Sigmoid colon (tissue), 7 donors: ENCODE data around the gene RAPGEF2. TPM values are rescaled to one million over a fixed set of nuclear protein-coding genes. Genes with fewer than 3 reads are reported as not detected.

ENCODE experiments used
- DNase-seq: peaks from one replicate; pipeline ENCODE4 v3.0.0-alpha.2; 2019
- H3K27ac ChIP-seq, 4 donors: fragments of 200-600 bp; sonication (generic); one replicate each; pipeline ENCODE4 v1.5.1; 2016 to 2019; ENCODE audit warnings: mild to moderate bottlenecking in 1 of 4
- H3K27me3 ChIP-seq, 3 donors: fragments of 200-600 bp; sonication (generic); one replicate each; pipeline ENCODE4 v1.5.1; 2019; ENCODE audit warnings: mild to moderate bottlenecking in 1 of 3
- H3K36me3 ChIP-seq, 4 donors: fragments of 200-600 bp; sonication (generic); one replicate each; pipeline ENCODE4 v1.5.1; 2016 to 2019
- H3K4me1 ChIP-seq, 4 donors: fragments of 200-600 bp; sonication (generic); one replicate each; pipeline ENCODE4 v1.5.1; 2017 to 2019
- H3K4me3 ChIP-seq, 4 donors: fragments of 200-600 bp; sonication (generic); one replicate each; pipeline ENCODE4 v1.5.1; 2017 to 2019; ENCODE audit warnings: mild to moderate bottlenecking in 2 of 4, moderate library complexity in 1 of 4
- H3K9me3 ChIP-seq, 4 donors: fragments of 200-600 bp in 3 of 4; sonication (generic) in 3 of 4; one replicate each; pipeline versions ENCODE4 v1.5.1 to v1.6.1; 2013 to 2019
- EP300 ChIP-seq, 4 donors: sonication (generic); formaldehyde crosslinking; IDR thresholded peaks; one replicate each; pipeline ENCODE4 v1.6.1; 2017; ENCODE audit warnings: antibody characterized with exemption in 4 of 4
- POLR2A ChIP-seq, 2 donors: fragments of 450-650 bp; IDR thresholded peaks; one replicate each; pipeline ENCODE4 v1.6.1; 2016; ENCODE audit warnings: antibody characterized with exemption in 2 of 2, mild to moderate bottlenecking in 2 of 2, moderate library complexity in 2 of 2
- POLR2AphosphoS5 ChIP-seq, 4 donors: sonication (generic); formaldehyde crosslinking; IDR thresholded peaks; one replicate each; pipeline ENCODE4 v1.6.1; 2017; ENCODE audit warnings: antibody characterized with exemption in 4 of 4
- WGBS, 2 donors: extraction: QIAGEN DNeasy Blood & Tissue Kit; methylation state at CpG; one replicate each; pipeline ENCODE4 v1.1.7; 2013; 5-methylcytosine and 5-hydroxymethylcytosine counted together
- intact Hi-C: fragments of 100-400 bp; cut with DNase I; formaldehyde crosslinking; loops from one replicate; pipeline ENCODE4 v1.15.1; 2023
- polyA plus RNA-seq, 3 donors: library from polyadenylated mRNA; stranded (reverse); fragments of 200-250 nt; gene quantifications; one replicate each; pipeline ENCODE4 v1.2.3, GENCODE V29; 2013
- total RNA-seq, 4 donors: library from RNA; depleted of rRNA; stranded (reverse); fragments of >200 nt; gene quantifications; one replicate each; pipeline ENCODE4 v1.1.0, GENCODE V29; 2016
- TF ChIP-seq, protein P1 (sequence below), 4 experiments: fragments of 450-650 bp in 3 of 4; fragments of 200-600 bp in 1 of 4; IDR thresholded peaks; one replicate each; pipeline ENCODE4 v1.5.1; 2016 to 2019; ENCODE audit warnings: antibody characterized with exemption in 4 of 4, mild to moderate bottlenecking in 3 of 4, moderate library complexity in 2 of 4
- donor health status: healthy with polysubstance abuse.
- donor health status: Bipolar disorder and iron deficiency.
- donor health status: healthy.

RAPGEF2 gene
- total and polyA plus RNA-seq, 7 donors = 7.8 to 63.1 (median 34.2) TPM

DNA sequence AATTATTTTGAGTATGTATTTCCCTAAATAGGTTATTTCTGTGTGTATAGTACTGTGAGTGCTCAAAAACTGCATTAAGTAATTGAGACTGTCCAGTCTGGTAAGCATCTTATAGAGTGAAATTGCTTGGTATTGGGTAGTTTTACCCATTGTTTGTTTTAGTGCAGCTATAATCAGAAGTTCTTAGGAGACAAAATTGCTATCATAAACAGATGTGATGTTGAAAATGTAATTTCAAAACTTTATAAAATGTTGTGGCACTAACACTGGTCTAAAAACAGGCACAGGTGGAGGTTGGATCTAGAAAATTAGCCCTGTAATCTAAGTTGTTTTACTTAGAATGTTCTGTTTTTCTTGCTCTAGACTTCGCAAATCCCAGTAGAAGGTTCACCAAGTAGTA is 46.8 kb downstream of the RAPGEF2 start:
- DNase-seq = no peak
- H3K27me3 ChIP-seq = no peaks in the 10 kb centered on the region
- H3K9me3 ChIP-seq = no peaks in the 10 kb centered on the region
- peaks cover 0 to 65% (median 15%) of the 10 kb centered on the region in 4 donors for H3K4me1 ChIP-seq
- H3K4me3 ChIP-seq = no peak overlapping the region
- intact Hi-C loops = no loop called here
- H3K36me3 ChIP-seq = no peaks in the 10 kb centered on the region
- TF ChIP-seq POLR2AphosphoS5 (IDR thresholded peaks at IDR 0.05) = no peak
- TF ChIP-seq, protein P1, sequence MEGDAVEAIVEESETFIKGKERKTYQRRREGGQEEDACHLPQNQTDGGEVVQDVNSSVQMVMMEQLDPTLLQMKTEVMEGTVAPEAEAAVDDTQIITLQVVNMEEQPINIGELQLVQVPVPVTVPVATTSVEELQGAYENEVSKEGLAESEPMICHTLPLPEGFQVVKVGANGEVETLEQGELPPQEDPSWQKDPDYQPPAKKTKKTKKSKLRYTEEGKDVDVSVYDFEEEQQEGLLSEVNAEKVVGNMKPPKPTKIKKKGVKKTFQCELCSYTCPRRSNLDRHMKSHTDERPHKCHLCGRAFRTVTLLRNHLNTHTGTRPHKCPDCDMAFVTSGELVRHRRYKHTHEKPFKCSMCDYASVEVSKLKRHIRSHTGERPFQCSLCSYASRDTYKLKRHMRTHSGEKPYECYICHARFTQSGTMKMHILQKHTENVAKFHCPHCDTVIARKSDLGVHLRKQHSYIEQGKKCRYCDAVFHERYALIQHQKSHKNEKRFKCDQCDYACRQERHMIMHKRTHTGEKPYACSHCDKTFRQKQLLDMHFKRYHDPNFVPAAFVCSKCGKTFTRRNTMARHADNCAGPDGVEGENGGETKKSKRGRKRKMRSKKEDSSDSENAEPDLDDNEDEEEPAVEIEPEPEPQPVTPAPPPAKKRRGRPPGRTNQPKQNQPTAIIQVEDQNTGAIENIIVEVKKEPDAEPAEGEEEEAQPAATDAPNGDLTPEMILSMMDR (IDR thresholded peaks at IDR 0.05) = no peak
- no peak for TF ChIP-seq POLR2A (IDR thresholded peaks at IDR 0.05)
- no peak overlapping the region for H3K27ac ChIP-seq
- WGBS, 2 donors = 98 to 100% methylated on average over 1 of the region's 1 CpG

DNA sequence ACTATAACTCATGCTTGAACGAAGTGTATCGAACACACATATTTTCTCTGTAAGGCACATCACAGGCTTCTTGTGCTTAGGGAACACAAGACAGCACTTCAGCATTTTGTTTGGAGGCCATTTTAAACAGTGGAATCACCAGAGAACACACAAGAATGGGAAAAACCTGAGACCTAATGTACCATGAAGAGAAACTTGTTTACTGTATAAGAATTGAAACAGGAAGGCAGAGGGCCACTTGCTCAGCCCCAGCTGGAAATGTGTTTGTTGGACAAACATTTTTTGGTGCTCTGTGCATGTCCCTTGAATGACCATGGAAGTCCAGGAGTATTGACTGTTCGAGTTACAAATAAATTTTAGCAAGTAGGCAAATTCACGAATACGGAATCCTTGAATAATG is 47.5 kb downstream of the RAPGEF2 start:
- no peaks in the 10 kb centered on the region for H3K27me3 ChIP-seq
- H3K4me1 ChIP-seq = peaks cover 0 to 63% (median 11%) of the 10 kb centered on the region in 4 donors
- H3K4me3 ChIP-seq = no peak overlapping the region
- no peak for DNase-seq
- H3K27ac ChIP-seq = no peak overlapping the region
- no peaks in the 10 kb centered on the region for H3K36me3 ChIP-seq
- no peaks in the 10 kb centered on the region for H3K9me3 ChIP-seq
- 83 to 85% methylated on average over 5 of the region's 5 CpGs for WGBS, 2 donors
- TF ChIP-seq POLR2AphosphoS5 (IDR thresholded peaks at IDR 0.05) (no peak), EP300 (IDR thresholded peaks at IDR 0.05) (no peak), POLR2A (IDR thresholded peaks at IDR 0.05) (no peak)
- TF ChIP-seq, protein P1 (IDR thresholded peaks at IDR 0.05) = no peak
- intact Hi-C loops = no loop called here

DNA sequence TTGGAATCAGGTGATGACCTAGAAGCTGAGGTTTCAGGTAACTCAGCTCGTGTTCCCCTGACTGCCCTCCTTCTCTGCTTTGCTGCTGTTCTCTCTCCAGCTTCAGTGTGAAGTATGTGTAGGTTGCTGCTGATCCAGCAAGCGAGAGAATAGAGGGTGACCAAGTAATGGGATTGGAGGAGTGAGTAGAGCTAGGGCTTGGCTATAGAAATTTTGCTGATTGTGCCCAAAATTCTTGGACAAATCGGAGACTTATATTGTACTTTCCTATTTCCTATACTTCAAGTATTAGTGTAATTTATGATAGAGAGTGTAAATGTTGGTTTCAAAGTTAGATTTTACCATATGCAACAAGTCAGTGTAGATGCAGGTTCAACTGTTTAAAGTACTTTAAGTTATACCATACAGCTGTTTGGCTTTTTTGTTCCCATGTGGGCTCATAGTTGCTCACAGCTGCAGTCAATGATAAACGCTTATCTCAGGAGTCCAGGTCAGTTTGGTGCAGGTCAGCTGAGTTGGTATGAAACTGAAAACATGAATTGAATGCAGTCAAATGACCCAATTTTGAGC is 48.0 kb downstream of the RAPGEF2 start:
- H3K27ac ChIP-seq = no peak overlapping the region
- H3K4me1 ChIP-seq = peaks cover 0 to 57% (median 7%) of the 10 kb centered on the region in 4 donors
- WGBS, 2 donors = 78 to 81% methylated on average over 4 of the region's 4 CpGs

DNA sequence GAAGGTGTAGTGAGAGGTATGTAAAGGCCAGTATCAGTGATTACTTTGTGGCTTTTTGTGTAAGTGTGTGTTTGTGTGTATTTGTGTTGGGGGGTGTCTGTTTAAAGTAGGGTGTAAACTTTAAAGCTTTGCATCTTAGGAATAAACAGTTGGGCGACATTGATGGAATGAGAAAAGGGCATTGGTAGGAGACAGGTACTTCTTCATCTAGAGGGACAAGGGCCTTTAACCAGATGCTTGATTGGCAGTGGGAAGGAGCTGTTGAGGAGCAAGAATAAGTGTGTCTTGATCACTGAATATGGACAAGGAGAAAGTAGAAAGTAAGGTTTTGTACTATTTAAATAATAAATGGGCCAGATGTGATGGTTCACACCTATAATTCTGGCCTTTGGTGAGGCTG is 48.8 kb downstream of the RAPGEF2 start:
- Histone ChIP-seq H3K4me1 (peaks cover 0 to 50% (median 4%) of the 10 kb centered on the region in 4 donors), H3K27ac (no peak overlapping the region), H3K9me3 (no peaks in the 10 kb centered on the region), H3K36me3 (no peaks in the 10 kb centered on the region), H3K4me3 (no peak overlapping the region), H3K27me3 (no peaks in the 10 kb centered on the region)
- WGBS, 2 donors = 91 to 94% methylated on average over 1 of the region's 1 CpG
- intact Hi-C loops = no loop called here
- TF ChIP-seq POLR2A (IDR thresholded peaks at IDR 0.05) (no peak), EP300 (IDR thresholded peaks at IDR 0.05) (no peak), POLR2AphosphoS5 (IDR thresholded peaks at IDR 0.05) (no peak)
- TF ChIP-seq, protein P1 (IDR thresholded peaks at IDR 0.05) = no peak
- no peak for DNase-seq

More for the DNA sequence above, 48.0 kb downstream of the RAPGEF2 start:
- no peaks in the 10 kb centered on the region for H3K9me3 ChIP-seq
- H3K36me3 ChIP-seq = no peaks in the 10 kb centered on the region
- no peaks in the 10 kb centered on the region for H3K27me3 ChIP-seq
- DNase-seq = no peak
- H3K4me3 ChIP-seq = no peak overlapping the region
- intact Hi-C loops = no loop called here
- TF ChIP-seq POLR2AphosphoS5 (IDR thresholded peaks at IDR 0.05) (no peak), POLR2A (IDR thresholded peaks at IDR 0.05) (no peak), EP300 (IDR thresholded peaks at IDR 0.05) (no peak)
- TF ChIP-seq, protein P1 (IDR thresholded peaks at IDR 0.05) = no peak

DNA sequence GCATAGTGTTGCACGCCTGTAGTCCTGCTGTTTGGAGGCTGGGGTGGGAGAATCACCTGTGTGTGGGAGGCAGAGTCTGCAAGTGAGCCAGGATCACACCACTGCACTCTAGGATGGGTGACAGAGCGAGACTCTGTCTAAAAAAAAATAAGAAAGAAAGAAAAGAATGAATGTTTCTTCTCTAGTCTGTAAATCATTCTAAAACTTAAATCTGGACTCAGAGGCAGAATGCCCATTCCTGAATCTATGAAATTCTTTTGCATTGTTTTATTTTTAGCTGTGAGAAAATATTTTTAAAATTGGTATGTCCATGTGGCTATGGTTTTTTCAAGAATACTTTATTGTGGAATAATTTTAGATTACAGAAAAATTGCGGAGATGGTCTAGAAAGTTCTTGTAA is 49.3 kb downstream of the RAPGEF2 start:
- no peak for TF ChIP-seq EP300 (IDR thresholded peaks at IDR 0.05)
- TF ChIP-seq, protein P1 (IDR thresholded peaks at IDR 0.05) = no peak
- TF ChIP-seq POLR2A (IDR thresholded peaks at IDR 0.05) = no peak
- TF ChIP-seq POLR2AphosphoS5 (IDR thresholded peaks at IDR 0.05) = no peak
- 96 to 97% methylated on average over 3 of the region's 3 CpGs for WGBS, 2 donors
- Histone ChIP-seq H3K27me3 (no peaks in the 10 kb centered on the region), H3K27ac (no peak overlapping the region), H3K36me3 (no peaks in the 10 kb centered on the region), H3K4me1 (peaks cover 0 to 49% (median 8%) of the 10 kb centered on the region in 4 donors), H3K4me3 (no peak overlapping the region), H3K9me3 (no peaks in the 10 kb centered on the region)
- intact Hi-C loops = no loop called here
- DNase-seq = no peak
